PC-3 (cell line): Measurements from ENCODE around the gene ST6GAL1. TPM values are rescaled to one million over a fixed set of nuclear protein-coding genes. Genes with fewer than 3 reads are reported as not detected.

ENCODE experiments used
- ATAC-seq: fragments of 200-7000 bp; cut with Tn5 transposase; 2 replicates; pipeline ENCODE4 v1.9.1; 2020; ENCODE audit warnings: mild to moderate bottlenecking, moderate library complexity
- BruUV-seq: library from RNA; stranded (reverse); fragments of 400-500 nt; replicated peaks from 2 replicates; lab custom pipeline; 2021; lab: Mats Ljungman, UMichigan
- CTCF ChIA-PET: fragments of 300-600 bp; sonication (Branson Sonifier 250); formaldehyde crosslinking; loops from one replicate; lab custom pipeline; 2022; ENCODE audit warnings: antibody characterized with exemption; lab: Charles Lee
- POLR2A ChIA-PET: fragments of 300-600 bp; sonication (Branson Sonifier 250); formaldehyde crosslinking; loops from one replicate; lab custom pipeline; 2022; ENCODE audit warnings: antibody characterized with exemption; ENCODE audit not compliant: unreplicated experiment; lab: Charles Lee
- DNase-seq: peaks from one replicate; pipeline ENCODE4 v3.0.0-alpha.2; 2015
- H2AFZ ChIP-seq: fragments of 300-600 bp; sonication (generic); 2 replicates; pipeline ENCODE4 v1.6.0; 2016; ENCODE audit warnings: antibody characterized with exemption, low read length
- H3F3A ChIP-seq: fragments of 300-600 bp; sonication (generic); one replicate; pipeline ENCODE4 v1.6.0; 2017; ENCODE audit warnings: antibody characterized with exemption, low read length, control low read depth, mild to moderate bottlenecking; ENCODE audit not compliant: unreplicated experiment
- H3K27ac ChIP-seq: fragments of 300-600 bp; sonication (generic); 2 replicates; pipeline ENCODE4 v1.5.1; 2016; ENCODE audit warnings: mild to moderate bottlenecking, low read length
- H3K27me3 ChIP-seq: fragments of 300-600 bp; sonication (generic); 2 replicates; pipeline ENCODE4 v1.6.1; 2016; ENCODE audit warnings: low read length, mixed read lengths
- H3K36me3 ChIP-seq: fragments of 300-600 bp; sonication (generic); 2 replicates; pipeline ENCODE4 v1.6.1; 2016; ENCODE audit warnings: low read depth, mixed run types, low read length, mixed read lengths
- H3K4me1 ChIP-seq: fragments of 300-600 bp; sonication (generic); 2 replicates; pipeline ENCODE4 v1.5.1; 2016; ENCODE audit warnings: low read length; ENCODE audit not compliant: insufficient read depth
- H3K4me2 ChIP-seq: fragments of 300-600 bp; sonication (generic); 2 replicates; pipeline ENCODE4 v1.6.0; 2016; ENCODE audit warnings: low read length
- H3K4me3 ChIP-seq: fragments of 300-600 bp; sonication (generic); 2 replicates; pipeline ENCODE4 v1.5.1; 2016; ENCODE audit warnings: mild to moderate bottlenecking, low read length, mixed read lengths
- H3K79me2 ChIP-seq: fragments of 300-600 bp; sonication (generic); 2 replicates; pipeline ENCODE4 v1.6.1; 2017; ENCODE audit warnings: low read length, mixed read lengths
- H3K9ac ChIP-seq: fragments of 300-600 bp; sonication (generic); 2 replicates; pipeline ENCODE4 v1.6.0; 2016; ENCODE audit warnings: mild to moderate bottlenecking, low read length
- H3K9me2 ChIP-seq: fragments of 300-600 bp; sonication (generic); replicated peaks from 2 replicates; pipeline ENCODE4 v1.6.1; 2016; ENCODE audit warnings: mixed run types, low read length, mixed read lengths
- H3K9me3 ChIP-seq: fragments of 300-600 bp; sonication (generic); 2 replicates; pipeline ENCODE4 v1.6.1; 2016; ENCODE audit warnings: low read length, mixed read lengths
- H4K20me1 ChIP-seq: fragments of 300-600 bp; sonication (generic); 2 replicates; pipeline ENCODE4 v1.6.1; 2016; ENCODE audit warnings: low read length, mixed read lengths
- CTCF ChIP-seq: fragments of 300-600 bp; sonication (generic); conservative IDR thresholded peaks from 2 replicates; pipeline ENCODE4 v1.5.1; 2017; ENCODE audit warnings: antibody characterized with exemption, low read depth, mild to moderate bottlenecking, low read length
- EZH2 ChIP-seq: fragments of 300-600 bp; sonication (generic); IDR thresholded peaks from one replicate; pipeline ENCODE4 v1.6.1; 2017; ENCODE audit warnings: antibody characterized with exemption, mild to moderate bottlenecking, low read length; ENCODE audit not compliant: unreplicated experiment
- EZH2phosphoT487 ChIP-seq: fragments of 300-600 bp; sonication (generic); IDR thresholded peaks from 2 replicates; pipeline ENCODE4 v1.6.1; 2018; ENCODE audit warnings: mild to moderate bottlenecking, antibody characterized with exemption, low read length, borderline replicate concordance
- intact Hi-C: fragments of 100-400 bp; cut with micrococcal nuclease; formaldehyde crosslinking; loops from 2 replicates; pipeline ENCODE4 v1.9.0; 2023
- total RNA-seq: library from RNA; depleted of rRNA; stranded (reverse); fragments of >200 nt; gene quantifications from 2 replicates; pipeline ENCODE4 v1.2.3, GENCODE V29; 2014

Gene ST6GAL1
- total RNA-seq, 1 experiment from 2014 or later, result 9.4 TPM

DNA sequence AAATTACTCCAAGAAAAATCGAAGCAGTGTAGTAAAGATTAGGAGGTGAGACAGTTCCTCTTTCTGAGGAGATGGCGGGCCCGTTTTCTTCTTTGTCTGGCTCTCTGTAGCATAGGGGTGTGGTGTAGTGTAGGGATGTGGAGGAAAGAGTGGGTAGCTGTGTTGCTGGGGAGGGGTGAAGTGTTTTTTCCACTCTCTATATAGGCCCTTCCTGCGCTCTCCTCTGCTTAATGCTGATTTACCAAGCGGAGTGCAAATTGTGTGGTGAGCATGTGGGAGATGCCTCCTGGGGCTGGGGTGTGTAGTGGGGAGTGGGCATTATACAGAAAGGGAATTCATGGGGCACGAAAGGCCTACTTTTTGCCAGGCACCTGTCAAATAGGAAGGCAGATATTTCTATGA, 94.9 kb downstream of the ST6GAL1 start:
- Histone ChIP-seq H3K27me3 (no peaks in the 10 kb centered on the region), H3F3A (no peaks in the 10 kb centered on the region), H3K27ac (no peak overlapping the region), H3K4me2 (no peak overlapping the region), H3K9me2 (no peaks in the 10 kb centered on the region), H3K9ac (no peak overlapping the region), H4K20me1 (no peaks in the 10 kb centered on the region), H3K4me3 (no peak overlapping the region), H3K36me3 (no peaks in the 10 kb centered on the region), H2AFZ (no peak overlapping the region), H3K79me2 (no peaks in the 10 kb centered on the region), H3K9me3 (no peaks in the 10 kb centered on the region), H3K4me1 (no peaks in the 10 kb centered on the region)
- ATAC-seq (no peak), DNase-seq (no peak)
- no TSS peak for BruUV-seq
- ChIA-PET POLR2A (no interaction called here), CTCF (no interaction called here)
- intact Hi-C loops, result no loop called here
- TF ChIP-seq EZH2phosphoT487 (no peak), EZH2 (no peak), CTCF (no peak)

DNA sequence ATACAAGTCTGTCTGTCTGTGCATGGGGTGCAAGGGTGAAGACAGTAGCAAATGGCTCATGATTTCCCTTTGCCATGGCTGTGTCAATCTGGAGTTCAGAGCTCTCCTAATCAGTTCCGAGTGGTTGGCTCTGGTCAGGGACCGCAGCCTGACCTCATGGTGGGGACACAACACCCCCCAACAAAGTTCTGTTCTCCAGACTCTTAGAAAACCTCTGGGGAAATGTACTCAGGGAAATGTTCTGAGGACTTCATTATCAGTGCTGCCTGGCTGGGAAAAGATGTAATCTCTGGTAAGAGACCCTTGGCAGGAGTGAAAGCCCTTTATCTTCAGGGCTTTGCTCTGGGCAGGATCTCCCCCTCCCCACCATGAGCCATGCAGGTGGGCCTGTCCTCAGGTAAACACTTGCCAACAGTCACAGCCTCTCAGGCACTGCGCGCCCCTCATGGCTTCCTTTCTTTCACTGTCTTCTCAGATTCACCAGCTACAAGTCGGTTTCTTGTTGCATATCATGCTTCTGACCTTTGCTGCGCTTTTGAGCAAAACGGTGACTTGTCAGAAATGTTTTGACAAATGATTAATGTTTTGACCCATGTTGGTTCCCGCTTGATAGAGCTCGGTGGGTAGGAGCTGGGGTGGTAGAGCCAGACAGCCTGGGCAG, 95.5 kb downstream of the ST6GAL1 start:
- no TSS peak for BruUV-seq
- Histone ChIP-seq H4K20me1 (no peaks in the 10 kb centered on the region), H3K9me2 (no peaks in the 10 kb centered on the region), H3K36me3 (no peaks in the 10 kb centered on the region), H2AFZ (no peak overlapping the region), H3K27ac (no peak overlapping the region), H3K79me2 (no peaks in the 10 kb centered on the region), H3K4me3 (no peak overlapping the region), H3K27me3 (no peaks in the 10 kb centered on the region), H3F3A (no peaks in the 10 kb centered on the region), H3K4me1 (no peaks in the 10 kb centered on the region), H3K9me3 (no peaks in the 10 kb centered on the region), H3K4me2 (no peak overlapping the region), H3K9ac (no peak overlapping the region)
- CTCF ChIA-PET, result no interaction called here
- POLR2A ChIA-PET, result no interaction called here
- ATAC-seq (no peak), DNase-seq (no peak)
- TF ChIP-seq EZH2phosphoT487 (no peak), EZH2 (no peak), CTCF (no peak)
- intact Hi-C loops, result no loop called here

DNA sequence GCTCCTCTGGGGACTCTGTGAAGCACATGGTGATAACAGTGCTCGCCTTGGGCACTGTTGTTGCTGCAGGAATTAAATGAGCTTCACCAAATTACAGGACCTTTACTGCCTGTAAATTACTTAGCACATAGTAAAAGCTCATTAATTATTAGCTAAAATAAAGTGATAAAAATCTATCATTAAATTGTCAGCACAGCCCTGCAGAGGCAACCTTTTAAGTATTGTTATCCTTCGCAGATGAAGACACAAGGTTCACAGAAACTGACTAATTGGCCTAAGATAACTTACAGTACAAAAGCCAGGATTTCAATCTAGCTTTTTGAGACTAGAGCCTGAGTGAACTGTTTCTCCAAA, 96.0 kb downstream of the ST6GAL1 start:
- no peaks in the 10 kb centered on the region for H3K36me3 ChIP-seq
- no peaks in the 10 kb centered on the region for H3K4me1 ChIP-seq
- BruUV-seq, result no TSS peak
- no peak overlapping the region for H3K4me2 ChIP-seq
- no peaks in the 10 kb centered on the region for H4K20me1 ChIP-seq
- TF ChIP-seq CTCF (no peak), EZH2 (no peak), EZH2phosphoT487 (no peak)
- H3K9ac ChIP-seq, result no peak overlapping the region
- CTCF ChIA-PET, result no interaction called here
- DNase-seq, result no peak
- H3K9me3 ChIP-seq, result no peaks in the 10 kb centered on the region
- H3K79me2 ChIP-seq, result no peaks in the 10 kb centered on the region
- POLR2A ChIA-PET, result no interaction called here
- H3K9me2 ChIP-seq, result no peaks in the 10 kb centered on the region
- H2AFZ ChIP-seq, result no peak overlapping the region
- intact Hi-C loops, result no loop called here
- H3K27ac ChIP-seq, result no peak overlapping the region
- no peak overlapping the region for H3K4me3 ChIP-seq
- H3K27me3 ChIP-seq, result no peaks in the 10 kb centered on the region
- no peak for ATAC-seq
- no peaks in the 10 kb centered on the region for H3F3A ChIP-seq
